ENCODE results near the gene ITLN2.
"Not testable (repeated sequence)": the region's sequence is repeated elsewhere in the genome, so short reads cannot be mapped to it uniquely, and the experiment has no call there.

ITLN2 gene

GRCh38 chr1:160954158-160955104 is at the start of gene ITLN2:
Gene ITLN2 (minus strand): TSS chr1:160954809. CDS start chr1:160954741, 68 bp downstream.
- peak; percentile 8 to 32 for DNase-seq (ENCODE audit: low read depth in 2 of 2)

GRCh38 chr1:161001525-161001924 is 46.9 kb upstream of the ITLN2 start:
- DNase-seq (ENCODE audit: low read depth in 2 of 2): no peak

GRCh38 chr1:161000736-161001480 is 46.3 kb upstream of the ITLN2 start:
- DNase-seq (ENCODE audit: low read depth in 2 of 2): no peak

- DNase-seq (ENCODE audit: low read depth in 2 of 2): no peak
These were observed 44.8 kb upstream of the ITLN2 start for GRCh38 chr1:160999376-160999775.

- peak in 1 of 2 donors; percentile 37 for DNase-seq (ENCODE audit: low read depth in 2 of 2)
These were observed 42.9 kb upstream of the ITLN2 start for GRCh38 chr1:160997323-160998038.

GRCh38 chr1:160996178-160996577 is 41.6 kb upstream of the ITLN2 start:
- no peak for DNase-seq (ENCODE audit: low read depth in 2 of 2)

- DNase-seq (ENCODE audit: low read depth in 2 of 2): no peak
These were observed 39.1 kb upstream of the ITLN2 start for GRCh38 chr1:160993544-160994193.

GRCh38 chr1:160992036-160992435 is 37.4 kb upstream of the ITLN2 start:
- DNase-seq (ENCODE audit: low read depth in 2 of 2): not testable (repeated sequence)

- no peak for DNase-seq (ENCODE audit: low read depth in 2 of 2)
These were observed 32.9 kb upstream of the ITLN2 start for GRCh38 chr1:160987359-160988050.

GRCh38 chr1:160985723-160986122 is 31.1 kb upstream of the ITLN2 start:
- no peak for DNase-seq (ENCODE audit: low read depth in 2 of 2)

GRCh38 chr1:160981584-160982411 is 27.2 kb upstream of the ITLN2 start:
- DNase-seq (ENCODE audit: low read depth in 2 of 2): no peak

GRCh38 chr1:160979286-160979685 is 24.7 kb upstream of the ITLN2 start:
- no peak for DNase-seq (ENCODE audit: low read depth in 2 of 2)

- DNase-seq (ENCODE audit: low read depth in 2 of 2): no peak
These were observed 23.9 kb upstream of the ITLN2 start for GRCh38 chr1:160978510-160978927.

GRCh38 chr1:160975026-160975425 is 20.4 kb upstream of the ITLN2 start:
- no peak for DNase-seq (ENCODE audit: low read depth in 2 of 2)

- DNase-seq (ENCODE audit: low read depth in 2 of 2): no peak
These were observed 18.9 kb upstream of the ITLN2 start for GRCh38 chr1:160973491-160973890.

- DNase-seq (ENCODE audit: low read depth in 2 of 2): no peak
These were observed 18.3 kb upstream of the ITLN2 start for GRCh38 chr1:160972939-160973338.

- DNase-seq (ENCODE audit: low read depth in 2 of 2): peak in 1 of 2 donors; percentile 33
These were observed 17.0 kb upstream of the ITLN2 start for GRCh38 chr1:160971618-160972056.

GRCh38 chr1:160963521-160963920 is 8.9 kb upstream of the ITLN2 start:
- DNase-seq (ENCODE audit: low read depth in 2 of 2): no peak

- no peak for DNase-seq (ENCODE audit: low read depth in 2 of 2)
These were observed 6.8 kb upstream of the ITLN2 start for GRCh38 chr1:160961419-160961818.

GRCh38 chr1:160956966-160957365 is 2.4 kb upstream of the ITLN2 start:
- no peak for DNase-seq (ENCODE audit: low read depth in 2 of 2)

Measured in stimulated activated CD4-positive, alpha-beta T cell treated with anti-CD3 and anti-CD28 coated beads, Interleukin-15, amount 100 ng/mL, for 48 hours (primary cell).